Stimulated activated naive CD4-positive, alpha-beta T cell treated with Interleukin-2 at 50 U/mL for 16 hours (primary cell): ENCODE results near the gene SIPA1L3.

Experiments
- DNase-seq: peaks from one replicate; lab custom pipeline; 2025; lab: John Stamatoyannopoulos, UW

SIPA1L3 gene

DNA sequence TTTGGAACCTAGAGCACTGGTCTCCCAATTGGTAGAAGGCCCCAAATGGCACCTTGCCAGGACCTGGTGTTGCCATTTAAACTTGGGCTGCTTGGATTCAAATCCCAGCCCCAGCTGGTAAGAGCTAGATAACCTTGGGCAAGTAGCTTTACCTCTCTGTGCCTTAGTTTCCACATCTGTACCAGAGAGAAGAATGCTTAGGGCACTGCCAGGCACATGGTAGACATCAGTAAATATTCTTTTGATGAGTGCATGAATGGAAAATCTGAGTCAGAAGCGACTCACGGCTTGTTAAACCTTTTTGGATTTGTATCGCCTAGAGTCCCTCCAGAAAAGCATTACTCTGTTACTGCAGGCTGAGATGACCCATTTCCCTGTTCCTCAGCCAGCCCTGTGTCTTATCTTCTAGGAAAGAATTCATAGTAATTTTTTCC is 90.9 kb downstream of the SIPA1L3 start:
- DNase-seq = no peak

DNA sequence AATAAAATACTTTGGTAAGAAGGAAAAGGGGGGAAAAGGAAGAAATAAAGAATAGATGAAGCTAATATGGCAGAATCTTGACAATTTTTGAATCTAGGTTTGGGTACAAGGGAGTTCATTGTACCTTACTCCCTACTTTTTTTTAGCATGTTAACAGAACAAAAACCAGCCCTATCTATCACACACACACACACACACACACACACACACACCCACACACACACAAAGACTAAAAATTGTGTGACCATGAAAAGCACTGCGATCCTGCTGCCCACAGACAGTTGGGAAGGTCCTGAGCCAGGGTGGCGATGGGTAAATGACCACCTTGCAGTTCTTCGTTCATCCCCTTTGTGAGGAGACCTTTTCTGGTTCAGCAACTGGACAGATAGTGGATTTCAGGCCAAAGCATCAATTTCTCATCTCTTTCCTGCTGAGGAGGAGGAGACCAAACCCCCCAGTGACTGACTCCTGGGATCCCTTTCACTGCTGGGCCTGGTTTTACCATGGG is 91.8 kb downstream of the SIPA1L3 start:
- no peak for DNase-seq

DNA sequence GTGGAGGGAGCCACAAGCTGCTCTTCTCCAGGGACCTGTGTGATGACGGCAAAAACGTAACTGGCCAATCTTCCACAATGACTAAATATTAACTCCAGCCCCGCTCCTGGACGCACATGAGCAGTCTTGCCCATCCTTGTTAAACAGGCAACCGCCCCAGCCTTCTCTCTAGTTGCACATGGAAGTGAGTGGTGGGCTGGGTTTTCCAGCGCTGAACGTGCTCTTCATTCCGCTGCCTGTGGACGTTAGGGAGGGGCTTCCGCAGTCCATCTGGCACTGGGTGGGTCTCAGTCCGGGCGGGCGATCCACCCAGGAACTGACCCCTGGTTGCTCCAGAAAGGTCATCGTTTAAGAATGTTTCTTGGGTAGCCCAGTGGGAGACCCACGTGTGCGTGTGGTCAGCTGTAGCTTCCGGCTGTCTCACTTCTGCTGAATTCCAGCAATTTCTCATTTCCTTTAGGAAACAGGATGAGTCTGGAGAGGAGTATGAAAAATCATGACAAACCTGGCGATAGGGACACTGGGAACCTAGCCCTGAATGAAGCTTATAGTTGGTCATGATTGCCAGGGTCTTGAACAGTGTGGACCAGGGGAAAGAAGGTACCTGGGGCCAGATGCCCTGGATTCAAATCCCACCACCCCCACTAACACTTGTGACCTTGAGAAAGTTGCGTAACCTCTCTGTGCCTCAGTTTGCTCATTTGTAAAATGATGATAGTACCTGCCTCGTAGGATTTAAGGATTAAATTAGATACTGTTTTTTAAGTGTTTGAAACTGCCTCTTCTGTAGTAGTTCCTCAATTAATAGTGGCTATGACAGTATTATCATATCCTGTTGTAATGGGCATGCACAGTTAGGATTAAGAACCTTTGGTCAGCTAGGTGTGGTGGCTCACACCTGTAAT is 92.6 kb downstream of the SIPA1L3 start:
- DNase-seq = no peak

DNA sequence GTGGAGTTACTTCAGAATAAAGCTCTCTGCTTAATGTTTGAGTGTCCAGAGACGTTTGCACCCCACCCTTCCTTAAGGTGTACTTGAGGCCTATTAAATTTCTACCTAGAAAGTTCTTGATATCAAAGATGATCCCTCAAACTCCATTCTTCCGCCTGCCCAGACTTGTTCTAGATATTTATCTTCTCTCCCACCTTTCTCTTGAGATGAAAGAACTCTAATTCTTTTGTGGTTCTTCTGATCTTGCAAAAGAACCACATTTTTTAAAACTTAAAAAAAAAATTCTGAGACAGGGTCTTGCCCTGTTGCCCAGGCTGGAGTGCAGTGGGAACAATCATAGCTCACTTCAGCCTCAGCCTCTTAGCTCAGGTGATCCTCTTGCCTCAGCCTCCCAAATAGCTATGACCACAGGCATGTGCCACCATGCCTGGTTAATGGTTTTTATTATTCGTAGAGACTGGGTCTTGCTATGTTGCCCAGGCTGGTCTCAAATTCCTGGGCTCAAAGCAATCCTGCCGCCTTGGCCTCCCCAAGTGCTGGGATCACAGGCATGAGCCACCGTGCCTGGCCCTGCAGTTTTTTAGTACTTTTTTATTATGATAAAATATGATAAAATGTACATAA is 94.3 kb downstream of the SIPA1L3 start:
- no peak for DNase-seq

DNA sequence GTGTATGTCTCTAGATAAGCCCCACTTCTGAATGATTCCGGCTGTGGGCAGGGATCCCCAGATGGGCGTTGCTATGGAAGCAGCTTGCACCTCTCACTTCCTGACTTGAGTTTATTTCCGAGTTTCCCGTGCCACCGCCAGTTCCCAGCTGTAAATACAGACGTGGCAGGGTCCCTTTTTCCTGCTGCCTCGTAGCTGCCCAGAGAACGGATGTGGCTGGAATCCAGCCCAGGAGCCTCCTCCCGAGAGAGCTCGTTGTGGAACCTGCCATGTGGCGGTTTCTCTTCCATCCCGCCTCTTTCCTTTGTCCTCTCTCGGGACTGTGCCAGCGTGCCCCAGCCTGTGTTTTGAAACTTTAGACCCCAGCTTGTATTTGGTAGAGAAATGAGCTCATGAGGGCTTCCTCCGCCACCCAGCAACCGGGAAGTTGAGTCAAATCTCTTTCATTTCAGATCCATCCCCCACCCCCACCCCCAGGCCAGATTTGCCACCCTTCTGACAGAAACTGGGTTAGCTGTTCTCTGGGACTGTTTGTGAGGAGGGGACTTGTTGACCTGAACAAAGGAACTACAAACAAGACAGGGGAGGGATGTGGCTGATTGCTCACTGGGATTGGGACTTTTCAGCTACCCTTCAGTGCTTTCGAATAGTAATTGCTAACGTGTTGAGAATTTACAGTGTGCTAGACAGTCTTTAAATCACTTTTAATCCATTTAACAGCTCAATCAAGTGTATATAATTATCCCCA is 96.6 kb downstream of the SIPA1L3 start:
- DNase-seq = no peak

DNA sequence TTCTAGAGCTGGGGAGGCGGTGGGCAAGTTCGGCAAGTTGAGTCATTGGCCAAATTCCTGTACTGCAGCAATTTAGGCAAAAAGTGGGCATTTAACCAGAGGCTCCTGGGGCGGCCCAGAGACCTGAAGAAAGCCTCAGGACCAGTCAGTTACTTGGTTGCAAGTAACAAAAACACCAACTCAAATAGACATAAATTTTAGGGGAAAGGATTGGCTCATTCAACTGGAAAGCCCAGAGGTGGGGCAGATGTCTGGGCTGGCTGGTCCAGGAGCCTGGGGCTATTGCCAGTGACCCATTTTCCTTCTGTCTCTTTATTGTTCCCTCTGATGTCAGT is 97.1 kb downstream of the SIPA1L3 start:
- no peak for DNase-seq

DNA sequence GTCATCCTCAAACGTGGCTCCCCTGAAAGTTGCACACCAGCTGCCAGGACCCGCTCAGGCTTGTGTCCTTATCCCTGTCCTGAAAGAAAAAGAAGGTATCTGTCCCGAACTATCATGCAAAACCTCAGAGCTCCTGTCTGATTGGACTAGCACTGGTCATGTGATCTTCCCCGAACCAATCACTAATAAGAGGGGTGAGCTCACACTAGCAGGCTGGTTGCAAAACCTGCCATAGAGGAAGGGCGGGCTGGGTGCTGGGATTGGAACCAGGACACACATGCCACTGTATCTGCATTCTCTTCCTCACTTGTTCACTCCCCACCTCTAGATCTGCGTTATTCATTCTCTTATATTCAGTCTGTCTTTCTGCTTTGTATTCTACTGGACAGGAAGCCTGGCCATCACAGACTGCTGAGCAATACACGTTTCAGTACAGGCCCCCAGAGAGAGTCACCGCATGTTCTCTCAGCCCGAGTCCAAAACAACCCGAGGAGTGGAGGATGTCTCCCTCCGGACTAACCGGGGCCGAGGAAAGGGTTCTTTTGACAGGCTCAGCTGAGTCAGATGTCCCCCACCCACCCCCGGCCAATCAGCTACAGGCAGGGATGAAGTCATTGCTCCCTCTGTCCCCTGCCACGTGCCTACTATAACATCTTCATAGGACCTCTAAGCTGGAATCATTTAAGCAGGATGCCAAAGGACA is 97.7 kb downstream of the SIPA1L3 start:
- no peak for DNase-seq

DNA sequence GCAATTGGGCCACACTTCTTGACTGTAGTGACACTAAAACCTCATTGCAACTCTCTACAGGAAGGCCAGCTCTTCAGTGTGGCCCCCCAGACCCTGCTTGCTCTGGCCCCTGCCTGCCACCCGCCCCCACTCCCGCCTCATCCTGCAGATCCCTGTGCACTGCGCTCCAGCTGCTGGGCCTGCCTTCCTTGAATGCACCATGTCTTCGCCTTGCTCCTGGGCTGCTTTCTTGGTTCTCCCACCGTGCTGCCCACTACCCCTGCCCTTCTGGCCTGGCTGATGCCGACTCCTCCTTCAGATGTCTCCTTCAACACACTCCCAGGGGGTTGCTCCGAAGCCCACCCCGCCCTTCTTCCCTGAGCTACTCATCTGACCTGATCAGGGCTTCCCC is 98.2 kb downstream of the SIPA1L3 start:
- DNase-seq = no peak

DNA sequence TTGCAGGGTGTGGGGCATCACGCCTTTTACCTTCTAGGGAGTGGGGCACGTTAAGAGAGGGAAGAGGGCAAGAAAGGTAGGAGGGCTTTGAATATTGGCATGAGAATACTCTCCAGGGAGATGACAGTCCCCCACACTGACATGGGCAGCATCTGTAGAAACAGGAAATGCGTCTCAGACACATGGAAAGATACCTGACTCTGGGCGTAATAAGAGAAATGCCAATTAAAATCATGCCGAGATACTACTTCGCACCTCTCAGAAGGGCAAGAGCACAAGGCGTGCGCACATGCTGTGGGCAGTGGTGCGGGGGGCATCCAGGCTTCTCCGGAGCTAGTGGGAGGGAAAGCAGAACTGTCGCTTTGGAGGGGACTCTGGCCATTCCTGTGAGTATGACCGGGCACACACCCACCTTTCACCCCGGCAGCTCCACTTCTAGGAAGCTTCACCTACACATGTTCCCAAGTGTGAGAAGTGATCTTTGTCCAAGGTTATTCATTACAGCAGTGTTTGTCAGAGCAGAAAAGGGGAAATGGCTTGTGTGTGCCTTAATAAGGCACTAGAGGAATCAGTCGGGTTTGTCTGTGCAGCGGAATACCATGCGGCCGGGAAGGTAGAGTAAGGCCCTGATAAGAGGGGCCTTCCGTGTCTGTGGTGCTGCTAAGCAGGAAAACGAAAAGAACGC is 99.5 kb downstream of the SIPA1L3 start:
- no peak for DNase-seq

DNA sequence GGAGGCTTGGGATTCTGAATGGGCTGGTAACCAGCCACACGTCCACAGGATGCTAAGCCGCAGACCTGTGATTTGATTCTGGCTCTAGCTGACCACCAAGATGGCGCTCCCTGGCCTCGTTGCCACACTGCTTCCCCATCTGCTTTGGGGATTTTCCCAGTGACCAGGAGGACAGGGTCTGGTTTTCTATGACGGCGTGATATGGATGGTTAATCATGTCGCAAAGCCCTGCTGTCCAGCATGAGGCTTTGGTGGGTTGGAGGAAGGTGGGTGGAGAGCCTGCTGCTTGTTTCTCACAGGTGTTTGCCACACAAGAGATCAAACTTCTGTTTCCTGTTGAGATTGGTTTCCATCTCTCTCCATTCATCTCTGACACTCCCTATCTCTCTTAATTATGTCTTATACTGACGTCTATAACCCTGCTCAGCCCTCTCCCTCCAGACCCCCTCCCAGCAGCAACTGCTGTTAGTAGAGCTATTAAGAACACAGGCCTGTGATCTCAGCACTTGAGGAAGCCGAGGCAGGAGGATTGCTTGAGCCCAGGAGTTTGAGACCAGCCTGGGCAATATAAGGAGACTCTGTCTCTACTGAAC is 102.7 kb downstream of the SIPA1L3 start:
- no peak for DNase-seq

DNA sequence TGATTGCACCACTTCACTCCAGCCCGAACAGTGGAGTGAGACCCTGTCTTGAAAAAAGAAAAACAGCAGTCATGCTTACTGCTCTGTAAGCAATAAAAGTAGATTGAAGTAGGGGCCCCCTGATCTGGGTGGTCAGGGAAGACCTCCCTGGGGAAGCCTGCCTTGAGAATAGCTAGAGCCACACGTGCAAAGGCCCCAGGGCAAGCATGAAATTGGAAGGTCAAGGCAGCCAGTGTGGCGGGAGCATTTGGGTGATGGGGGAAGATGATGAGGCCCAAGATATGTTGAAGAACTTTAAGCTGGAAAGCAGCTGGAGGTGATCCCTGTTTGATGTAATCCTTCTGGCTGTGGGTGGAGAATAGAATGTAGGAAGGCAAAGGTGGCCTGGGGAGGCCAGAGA is 104.4 kb downstream of the SIPA1L3 start:
- DNase-seq = no peak

DNA sequence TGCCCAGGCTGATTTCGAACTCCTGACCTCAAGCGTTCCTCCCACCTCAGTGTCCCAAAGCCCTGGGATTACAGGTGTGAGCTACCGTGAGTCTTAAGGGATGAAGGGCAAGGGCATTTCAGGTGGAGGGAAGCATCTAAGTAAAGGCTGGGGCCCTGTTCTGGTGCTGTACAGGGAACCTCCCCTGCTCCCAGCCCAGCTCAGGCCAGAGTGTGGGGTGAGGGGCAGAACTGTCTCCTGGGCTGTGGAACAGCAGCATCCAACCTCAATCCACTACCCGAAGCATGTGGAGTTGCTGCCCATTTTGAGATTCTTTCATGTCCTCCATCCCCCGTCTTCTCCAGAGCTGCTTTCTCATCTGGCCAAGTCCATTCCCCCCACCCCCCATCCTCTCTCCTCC is 105.3 kb downstream of the SIPA1L3 start:
- DNase-seq = no peak

DNA sequence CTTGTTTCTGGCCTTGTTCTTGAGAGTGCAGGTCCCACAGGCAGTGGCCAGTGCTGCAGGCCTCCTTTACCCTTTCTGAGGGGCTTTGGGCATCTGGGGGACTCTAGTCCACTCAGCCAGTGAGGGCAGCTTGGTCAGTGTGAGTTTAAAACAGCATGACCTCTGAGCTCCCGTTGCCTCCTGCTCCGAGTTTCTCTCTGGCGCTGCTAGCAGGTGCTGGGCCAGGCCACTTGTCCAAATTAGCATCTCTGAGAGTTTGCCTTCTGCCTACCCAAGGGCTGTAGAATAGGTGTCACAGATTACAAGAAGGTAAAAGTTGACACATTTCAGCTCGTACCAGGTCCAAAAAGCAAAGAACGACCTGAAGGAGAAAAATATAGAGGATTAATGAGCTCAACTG is 105.9 kb downstream of the SIPA1L3 start:
- no peak for DNase-seq

DNA sequence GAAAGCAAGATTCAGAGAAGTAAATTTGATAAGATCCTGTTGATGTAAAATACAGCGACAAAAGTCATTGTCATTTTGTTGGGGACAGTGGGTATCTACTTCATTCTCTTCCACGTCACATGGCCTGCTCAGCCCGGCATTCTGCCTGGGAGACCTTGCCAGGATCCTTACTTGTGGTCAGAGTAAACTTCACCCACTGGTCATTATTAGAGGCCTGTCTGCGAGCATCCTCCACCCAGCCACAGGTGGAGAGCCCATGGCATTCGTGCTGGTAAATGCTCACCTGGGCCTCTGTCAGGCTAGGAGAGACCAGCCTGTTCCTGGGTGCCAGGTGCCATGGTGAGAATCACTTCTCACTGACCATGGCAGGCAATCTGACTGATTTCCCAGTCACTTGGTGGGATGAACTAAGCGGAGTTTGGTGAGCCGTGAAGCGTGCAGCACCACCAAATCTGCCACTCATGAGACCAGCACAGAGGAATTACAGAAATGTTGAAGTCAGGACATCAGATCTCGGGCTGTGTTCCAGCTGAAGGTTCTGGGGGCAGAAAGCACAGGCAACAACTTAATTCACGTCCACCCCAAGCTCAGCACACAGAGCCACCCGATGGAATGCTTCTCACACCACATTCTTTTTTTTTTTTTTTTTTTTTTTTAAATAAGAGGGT is 107.0 kb downstream of the SIPA1L3 start:
- no peak for DNase-seq

DNA sequence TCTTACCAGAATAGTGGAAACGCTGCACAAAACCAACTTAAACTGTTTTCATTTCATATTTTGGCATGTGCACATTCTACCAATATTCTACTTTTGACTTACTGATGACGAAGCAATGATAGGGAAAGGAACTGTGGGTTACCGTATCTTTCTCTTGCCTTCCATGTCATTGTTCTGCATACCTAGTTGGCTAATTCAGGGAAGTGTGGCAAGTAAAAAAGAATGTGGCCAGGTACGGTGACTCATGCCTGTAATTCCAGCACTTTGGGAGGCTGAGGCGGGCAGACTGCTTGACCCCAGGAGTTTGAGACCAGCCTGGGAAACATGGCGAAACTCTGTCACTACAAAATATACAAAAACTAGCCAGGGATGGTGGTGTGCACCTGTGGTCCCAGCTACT is 108.2 kb downstream of the SIPA1L3 start:
- no peak for DNase-seq

DNA sequence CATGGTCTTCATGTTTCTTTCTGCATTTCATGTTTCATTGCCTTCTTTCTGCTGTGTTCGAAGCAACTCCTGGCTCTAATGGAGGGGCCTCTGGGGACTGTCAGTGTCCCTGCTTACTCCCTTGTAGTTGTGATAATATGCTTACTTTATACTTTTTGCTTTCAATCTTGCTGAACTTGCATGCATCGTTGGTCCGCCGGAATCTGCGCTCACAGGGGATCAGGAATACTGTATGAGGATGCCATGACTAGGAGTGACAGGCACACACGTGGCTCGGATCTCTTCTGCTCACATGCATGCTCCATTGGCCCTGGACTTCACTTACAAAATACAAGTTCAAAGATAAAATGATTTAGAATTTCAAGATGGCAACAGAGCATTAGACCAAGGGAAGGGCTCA is 108.8 kb downstream of the SIPA1L3 start:
- no peak for DNase-seq

DNA sequence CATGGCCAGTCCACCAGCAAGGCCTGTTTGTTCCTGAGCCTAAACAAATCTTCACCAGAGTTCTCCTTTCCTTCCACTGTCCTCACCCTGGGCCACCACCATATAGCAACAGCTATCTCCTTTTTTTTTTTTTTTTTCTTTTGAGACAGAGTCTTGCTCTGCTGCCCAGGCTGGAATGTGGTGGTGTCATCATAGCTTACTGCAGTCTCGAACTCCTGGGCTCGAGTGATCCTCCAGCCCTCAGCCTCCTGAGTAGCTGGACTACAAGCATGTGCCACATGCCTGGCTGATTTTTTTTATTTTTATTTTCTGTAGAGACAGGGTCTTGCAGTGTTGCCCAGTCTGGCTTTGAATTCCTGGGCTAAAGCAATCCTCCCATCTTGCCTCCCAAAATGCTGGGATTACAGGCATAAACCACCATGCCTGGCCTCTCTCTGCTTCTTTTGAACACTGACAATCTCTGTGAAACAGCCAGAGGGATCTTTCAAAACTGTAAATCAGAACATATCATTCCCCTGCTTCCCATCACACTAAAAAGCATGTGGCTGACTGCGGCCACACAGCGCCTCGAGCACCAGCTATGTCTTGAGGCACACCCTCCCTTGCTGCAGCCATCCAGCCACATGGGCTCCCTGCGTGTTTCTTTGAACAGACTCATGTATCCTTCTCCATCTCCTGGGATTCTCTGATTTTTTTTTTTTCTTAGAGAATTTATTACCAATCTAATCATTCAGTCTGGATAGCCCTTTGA is 110.6 kb downstream of the SIPA1L3 start:
- no peak for DNase-seq

DNA sequence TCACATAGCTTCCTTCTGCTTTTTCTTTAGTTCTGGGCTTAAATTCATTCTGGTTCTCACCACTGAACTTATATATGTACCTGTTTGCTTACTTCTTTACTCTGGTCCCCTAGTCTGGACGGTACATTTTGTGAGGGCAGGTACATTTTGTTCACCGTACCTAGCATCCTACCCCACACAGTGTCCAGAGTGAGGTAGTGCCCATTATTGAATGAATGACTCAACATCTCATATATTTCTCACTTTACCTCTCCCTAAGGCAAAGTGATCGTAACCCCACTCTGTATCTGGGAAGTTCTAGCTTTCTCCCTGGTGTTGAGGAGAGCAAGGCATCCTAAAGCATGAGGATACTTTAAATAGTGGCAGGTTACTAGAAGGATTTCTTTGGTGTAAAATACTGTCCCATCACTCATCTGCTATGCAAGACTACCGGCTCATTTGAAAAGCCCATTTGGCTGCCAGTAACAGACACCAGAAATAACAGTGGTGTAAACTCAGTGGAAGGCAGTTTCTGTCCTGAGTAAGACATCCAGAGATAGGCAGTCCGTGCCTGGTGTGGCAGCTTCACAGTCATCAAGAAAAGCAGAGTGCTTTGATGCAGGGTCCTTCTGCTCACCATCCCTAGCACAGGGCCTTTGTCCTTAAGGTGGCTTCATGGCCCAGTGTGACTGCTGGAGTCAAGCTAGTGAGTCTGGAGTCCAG is 111.8 kb downstream of the SIPA1L3 start:
- DNase-seq = no peak

DNA sequence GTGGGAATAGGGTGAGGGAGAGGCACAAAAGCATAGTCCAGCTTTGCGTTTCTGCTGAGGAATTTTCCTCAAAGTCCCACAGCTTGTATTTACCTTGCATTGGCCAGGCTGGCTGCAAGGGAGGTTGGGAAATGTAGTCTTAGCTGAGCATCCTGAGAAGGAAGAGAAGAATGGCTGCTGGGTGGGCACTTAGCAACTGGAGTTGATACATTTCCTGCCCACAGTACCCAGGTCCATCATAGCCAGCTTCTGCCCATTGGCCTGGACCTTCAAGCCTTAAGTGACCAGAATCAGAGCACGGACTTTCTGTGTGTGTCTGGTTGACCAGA is 112.4 kb downstream of the SIPA1L3 start:
- DNase-seq = no peak
